H1 (cell line): ENCODE measurements around the gene ROBO4.

Source experiments
- EZH2 ChIP-seq: fragments of 200-600 bp; sonication (generic); IDR thresholded peaks from 2 replicates; pipeline ENCODE4 v1.7.1; 2012; ENCODE audit warnings: low read depth, mild to moderate bottlenecking, moderate library complexity, low read length, inconsistent platforms; ENCODE audit not compliant: severe bottlenecking
- POLR2A ChIP-seq, 2 experiments: IDR thresholded peaks; 1 replicate in 1 of 2; 2 replicates in 1 of 2; pipeline ENCODE4 v1.6.1; 2011; ENCODE audit warnings: low read depth in 2 of 2, low read length in 2 of 2, mild to moderate bottlenecking in 2 of 2; ENCODE audit errors: control extremely low read depth in 1 of 2
- POLR2AphosphoS5 ChIP-seq: IDR thresholded peaks from 2 replicates; pipeline ENCODE4 v1.6.1; 2011; ENCODE audit warnings: low read depth, low read length

GRCh38 chr11:124893781-124894401 is 3.8 kb downstream of the ROBO4 start:
- TF ChIP-seq POLR2A (IDR thresholded peaks at IDR 0.05; ENCODE audit: control extremely low read depth in 1 of 2, low read depth in 2 of 2, low read length in 2 of 2) (no peak), POLR2AphosphoS5 (no peak), EZH2 (no peak)
